ENCODE results near the gene HCST.

Gene HCST

GRCh38 chr19:35903550-35904179 lies 1.3 kb downstream of the HCST start (continued):
- peak; percentile 40; the same call in 1 of the 2 replicates for TF ChIP-seq INSM2 (tag by site-specific recombination; IDR thresholded peaks at IDR 0.05)
- no peak for TF ChIP-seq ZNF426 (tag by site-specific recombination; IDR thresholded peaks at IDR 0.05)
- no peak for TF ChIP-seq GLI2 (tag by site-specific recombination; IDR thresholded peaks at IDR 0.05; ENCODE audit: borderline replicate concordance, low read depth)
- TF ChIP-seq ZBTB8A (tag by site-specific recombination; IDR thresholded peaks at IDR 0.05): peak; percentile 36; the same call in 1 of the 2 replicates
- TF ChIP-seq ZNF791 (tag by site-specific recombination; IDR thresholded peaks at IDR 0.05): no peak
- no peak for TF ChIP-seq ZNF18 (tag by site-specific recombination; IDR thresholded peaks at IDR 0.05)
- no peak for TF ChIP-seq ZNF132 (tag by site-specific recombination; IDR thresholded peaks at IDR 0.05; ENCODE audit: borderline replicate concordance)
- TF ChIP-seq ZNF37A (tag by site-specific recombination; IDR thresholded peaks at IDR 0.05): no peak
- TF ChIP-seq ZBTB10 (tag by site-specific recombination; IDR thresholded peaks at IDR 0.05): peak; percentile 69; the same call in 1 of the 2 replicates
- no peak for TF ChIP-seq BCL6B (tag by site-specific recombination; IDR thresholded peaks at IDR 0.05)
- TF ChIP-seq ZNF670 (tag by site-specific recombination; IDR thresholded peaks at IDR 0.05; ENCODE audit: low read depth): no peak
- TF ChIP-seq YY1 (tag by site-specific recombination; IDR thresholded peaks at IDR 0.05): no peak
- peak; percentile 78 for TF ChIP-seq ZNF629 (tag by site-specific recombination; IDR thresholded peaks at IDR 0.05)
- no peak for TF ChIP-seq ZNF48 (tag by site-specific recombination; IDR thresholded peaks at IDR 0.05)
- peak; percentile 62; the same call in 1 of the 2 replicates for TF ChIP-seq ZBTB21 (tag by site-specific recombination; IDR thresholded peaks at IDR 0.05)
- peak; percentile 62; the same call in 1 of the 2 replicates for TF ChIP-seq ZNF324 (tag by site-specific recombination; IDR thresholded peaks at IDR 0.05)
- TF ChIP-seq REPIN1 (tag by site-specific recombination; IDR thresholded peaks at IDR 0.05; ENCODE audit: low read depth): no peak
- peak; percentile 91 for TF ChIP-seq ZNF366 (tag by site-specific recombination; conservative IDR thresholded peaks at IDR 0.05)
- TF ChIP-seq ZNF510 (tag by site-specific recombination; IDR thresholded peaks at IDR 0.05; ENCODE audit: insufficient replicate concordance): no peak
- peak; percentile 99 for TF ChIP-seq ZBTB17 (tag by site-specific recombination; IDR thresholded peaks at IDR 0.05)
- no peak for TF ChIP-seq ZNF362 (tag by site-specific recombination; IDR thresholded peaks at IDR 0.05)
- no peak for TF ChIP-seq ZNF404 (tag by site-specific recombination; IDR thresholded peaks at IDR 0.05)
- TF ChIP-seq HOXD13 (CRISPR knock-in tag; IDR thresholded peaks at IDR 0.05; ENCODE audit: borderline replicate concordance): no peak
- TF ChIP-seq ZNF302 (tag by site-specific recombination; IDR thresholded peaks at IDR 0.05; ENCODE audit: low read depth): no peak
- no peak for TF ChIP-seq SCRT2 (tag by site-specific recombination; IDR thresholded peaks at IDR 0.05)
- TF ChIP-seq ZNF600 (tag by site-specific recombination; IDR thresholded peaks at IDR 0.05): peak; percentile 98
- TF ChIP-seq SP7 (tag by site-specific recombination; IDR thresholded peaks at IDR 0.05): peak; percentile 86
- TF ChIP-seq ZNF76 (tag by site-specific recombination; IDR thresholded peaks at IDR 0.05; ENCODE audit: borderline replicate concordance, low read depth): peak; percentile 50; the same call in 1 of the 2 replicates
- TF ChIP-seq ZBTB26 (tag by site-specific recombination; optimal IDR thresholded peaks at IDR 0.05): peak; percentile 67
- no peak for TF ChIP-seq ZNF174 (tag by site-specific recombination; IDR thresholded peaks at IDR 0.05)

Measured in HEK293 (cell line).